GM23338 (cell line): ENCODE results near the gene PACS1. TPM values are rescaled to one million over a fixed set of nuclear protein-coding genes. Genes with fewer than 3 reads are reported as not detected.
A peak's percentile ranks its signal among the peaks of the same experiment; 100 is the strongest.

Source experiments
- ATAC-seq: fragments of 200-7000 bp; cut with Tn5 transposase; 3 replicates; pipeline ENCODE4 v1.9.1; 2020
- DNase-seq: peaks from one replicate; pipeline ENCODE4 v3.0.0-alpha.2; 2015; ENCODE audit warnings: low spot score
- H2AFZ ChIP-seq: fragments of 200-600 bp; sonication (generic); 2 replicates; pipeline ENCODE4 v1.8.0; 2016; ENCODE audit warnings: antibody characterized with exemption, mild to moderate bottlenecking, moderate library complexity
- H3F3A ChIP-seq: fragments of 200-600 bp; sonication (generic); replicated peaks from 2 replicates; pipeline ENCODE4 v1.8.0; 2017; ENCODE audit warnings: antibody characterized with exemption, mixed run types, low read depth
- H3K27ac ChIP-seq: fragments of 200-600 bp; sonication (generic); 2 replicates; pipeline ENCODE4 v1.6.1; 2016; ENCODE audit warnings: low read depth
- H3K27me3 ChIP-seq: fragments of 200-600 bp; sonication (generic); 2 replicates; pipeline ENCODE4 v1.8.0; 2016; ENCODE audit warnings: mild to moderate bottlenecking, mixed run types, moderate library complexity; ENCODE audit not compliant: insufficient read depth
- H3K36me3 ChIP-seq: fragments of 200-600 bp; sonication (generic); 2 replicates; pipeline ENCODE4 v1.8.0; 2016; ENCODE audit warnings: mild to moderate bottlenecking; ENCODE audit not compliant: insufficient read depth
- H3K4me1 ChIP-seq: fragments of 200-600 bp; sonication (generic); 2 replicates; pipeline ENCODE4 v1.8.0; 2016; ENCODE audit warnings: mild to moderate bottlenecking, moderate library complexity; ENCODE audit not compliant: insufficient read depth
- H3K4me2 ChIP-seq: fragments of 200-600 bp; sonication (generic); 2 replicates; pipeline ENCODE4 v1.7.1; 2017; ENCODE audit warnings: mixed run types
- H3K4me3 ChIP-seq: fragments of 200-600 bp; sonication (generic); 2 replicates; pipeline ENCODE4 v1.6.1; 2016; ENCODE audit warnings: mixed run types
- H3K79me2 ChIP-seq: fragments of 200-600 bp; sonication (generic); replicated peaks from 2 replicates; pipeline ENCODE4 v1.8.0; 2017; ENCODE audit warnings: mild to moderate bottlenecking; ENCODE audit not compliant: insufficient read depth
- H3K9me2 ChIP-seq: fragments of 200-600 bp; sonication (generic); 2 replicates; pipeline ENCODE4 v1.8.0; 2017; ENCODE audit not compliant: insufficient read depth
- H4K20me1 ChIP-seq: fragments of 200-600 bp; sonication (generic); replicated peaks from 2 replicates; pipeline ENCODE4 v1.8.0; 2017; ENCODE audit warnings: mild to moderate bottlenecking; ENCODE audit not compliant: insufficient read depth
- H3K27ac Mint-ChIP-seq: 2 replicates; pipeline ENCODE4 v1.8.0; 2020; ENCODE audit warnings: inconsistent platforms, mild to moderate bottlenecking, moderate library complexity, mixed read lengths
- H3K27me3 Mint-ChIP-seq: 3 replicates; pipeline ENCODE4 v1.8.0; 2022; ENCODE audit warnings: low read depth, mild to moderate bottlenecking, moderate library complexity, mixed read lengths, inconsistent platforms; ENCODE audit not compliant: insufficient read depth, poor library complexity
- H3K36me3 Mint-ChIP-seq: 3 replicates; pipeline ENCODE4 v1.8.0; 2021; ENCODE audit warnings: low read depth, mild to moderate bottlenecking, inconsistent platforms, moderate library complexity, mixed read lengths
- H3K4me1 Mint-ChIP-seq: 3 replicates; pipeline ENCODE4 v1.8.0; 2020; ENCODE audit warnings: mild to moderate bottlenecking, inconsistent platforms, mixed read lengths
- H3K4me3 Mint-ChIP-seq: 3 replicates; pipeline ENCODE4 v1.8.0; 2021; ENCODE audit warnings: moderate library complexity, mild to moderate bottlenecking, inconsistent platforms, mixed read lengths
- H3K9me3 Mint-ChIP-seq: 3 replicates; pipeline ENCODE4 v1.8.0; 2020; ENCODE audit warnings: moderate library complexity, mild to moderate bottlenecking, inconsistent platforms, mixed read lengths
- CREB1 ChIP-seq: fragments of 250-450 bp; sonication (Bioruptor Pico); IDR thresholded peaks from 2 replicates; pipeline ENCODE4 v1.5.0; 2020; ENCODE audit warnings: low read depth, mild to moderate bottlenecking, moderate library complexity
- EZH2 ChIP-seq: fragments of 200-600 bp; sonication (generic); IDR thresholded peaks from one replicate; pipeline ENCODE4 v1.8.0; 2017; ENCODE audit warnings: antibody characterized with exemption, mild to moderate bottlenecking, low read depth; ENCODE audit not compliant: unreplicated experiment
- EZH2phosphoT487 ChIP-seq: fragments of 200-600 bp; sonication (generic); IDR thresholded peaks from one replicate; pipeline ENCODE4 v1.8.1; 2018; ENCODE audit warnings: antibody characterized with exemption; ENCODE audit not compliant: unreplicated experiment
- JUNB ChIP-seq: IDR thresholded peaks from one replicate; pipeline ENCODE4 v1.6.1; 2016; ENCODE audit warnings: antibody characterized with exemption; ENCODE audit not compliant: unreplicated experiment
- NANOG ChIP-seq: IDR thresholded peaks from 2 replicates; pipeline ENCODE4 v1.6.1; 2016; ENCODE audit warnings: antibody characterized with exemption, borderline replicate concordance
- POLR2AphosphoS5 ChIP-seq: IDR thresholded peaks from 2 replicates; pipeline ENCODE4 v1.6.1; 2016; ENCODE audit warnings: antibody characterized with exemption, low read depth
- STAT1 ChIP-seq: IDR thresholded peaks from one replicate; pipeline ENCODE4 v1.6.1; 2016; ENCODE audit warnings: antibody characterized with exemption; ENCODE audit not compliant: unreplicated experiment
- ZNF114 ChIP-seq: fragments of 250-450 bp; sonication (Bioruptor Pico); IDR thresholded peaks from 2 replicates; pipeline ENCODE4 v1.5.0; 2020; ENCODE audit warnings: mild to moderate bottlenecking, moderate library complexity
- ZNF331 ChIP-seq: fragments of 250-450 bp; sonication (Bioruptor Pico); IDR thresholded peaks from 2 replicates; pipeline ENCODE4 v1.5.0; 2020; ENCODE audit warnings: low read depth, mild to moderate bottlenecking, moderate library complexity
- polyA plus RNA-seq: library from polyadenylated mRNA; unstranded; fragments of >200 nt; fragmentation: Nextera tagmentation; extraction: Ambion mirVana; gene quantifications from 2 replicates; pipeline ENCODE4 v1.2.1, GENCODE V29; 2016
- total RNA-seq: library from RNA; depleted of rRNA; stranded (reverse); fragments of >200 nt; shearing (Covaris generic); gene quantifications from 2 replicates; pipeline ENCODE4 v1.2.3, GENCODE V29; 2014
- TF ChIP-seq, protein P1 (sequence below), 2 experiments: fragments of 200-600 bp in 1 of 2; sonication (generic) in 1 of 2; conservative IDR thresholded peaks; 2 replicates each; pipeline versions ENCODE4 v1.5.1 to v1.6.1; 2016 to 2017; ENCODE audit warnings: antibody characterized with exemption in 2 of 2, low read depth in 2 of 2, mild to moderate bottlenecking in 2 of 2, moderate library complexity in 1 of 2
- TF ChIP-seq, protein P2 (sequence below): IDR thresholded peaks from 2 replicates; pipeline ENCODE4 v1.6.1; 2016; ENCODE audit warnings: antibody characterized with exemption
- TF ChIP-seq, protein P3 (sequence below): fragments of 250-450 bp; sonication (Bioruptor Pico); IDR thresholded peaks from 2 replicates; pipeline ENCODE4 v1.5.0; 2020; ENCODE audit warnings: mild to moderate bottlenecking, moderate library complexity

The PACS1 gene
- total and polyA plus RNA-seq, 2 experiments from 2014 or later, result 8.0 to 37.5 TPM

DNA sequence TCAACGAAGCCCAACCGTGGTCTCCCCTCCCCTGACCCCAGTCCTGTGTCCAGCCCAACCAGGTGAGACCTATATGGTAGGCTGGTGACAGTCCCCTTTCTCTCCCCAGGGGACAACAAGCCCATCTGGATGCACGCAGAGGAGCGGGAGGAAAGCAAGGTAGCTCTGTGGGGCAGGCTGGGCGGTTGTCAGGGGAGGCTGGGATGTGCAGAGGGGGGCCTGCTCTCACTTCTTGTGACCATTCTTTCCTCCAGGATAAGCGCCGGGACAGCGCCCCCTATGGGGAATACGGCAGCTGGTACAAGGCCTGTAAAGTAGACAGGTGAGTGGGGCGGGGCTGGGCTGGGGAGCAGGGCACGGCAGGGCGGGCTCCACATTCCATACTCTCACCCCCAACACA is 194.8 kb downstream of the PACS1 start:
- Histone ChIP-seq H2AFZ (no peak overlapping the region), H3K79me2 (peaks cover 6% of the 10 kb centered on the region), H3K4me1 (no peaks in the 10 kb centered on the region), H3K27me3 (no peaks in the 10 kb centered on the region), H3F3A (0 out of 2 replicates have a peak, but pooled peaks cover 14% of the 10 kb centered on the region), H4K20me1 (peaks cover 7% of the 10 kb centered on the region), H3K4me3 (no peak overlapping the region), H3K36me3 (no peaks in the 10 kb centered on the region), H3K9me2 (no peaks in the 10 kb centered on the region), H3K27ac (peak overlapping the region; percentile 50; the same call in 1 of the 2 replicates), H3K4me2 (no peak overlapping the region)
- ATAC-seq (peak; percentile 17), DNase-seq (peak; percentile 93)
- Mint-ChIP-seq H3K27me3 (peaks cover 10% of the 10 kb centered on the region), H3K9me3 (no peaks in the 10 kb centered on the region), H3K4me1 (peaks cover 14% of the 10 kb centered on the region), H3K36me3 (peaks cover 33% of the 10 kb centered on the region), H3K27ac (no peak overlapping the region), H3K4me3 (no peak overlapping the region)
- TF ChIP-seq CREB1 (CRISPR knock-in tag), result no peak
- no peak for TF ChIP-seq ZNF331 (CRISPR knock-in tag)
- TF ChIP-seq STAT1, result no peak
- TF ChIP-seq, protein P1, sequence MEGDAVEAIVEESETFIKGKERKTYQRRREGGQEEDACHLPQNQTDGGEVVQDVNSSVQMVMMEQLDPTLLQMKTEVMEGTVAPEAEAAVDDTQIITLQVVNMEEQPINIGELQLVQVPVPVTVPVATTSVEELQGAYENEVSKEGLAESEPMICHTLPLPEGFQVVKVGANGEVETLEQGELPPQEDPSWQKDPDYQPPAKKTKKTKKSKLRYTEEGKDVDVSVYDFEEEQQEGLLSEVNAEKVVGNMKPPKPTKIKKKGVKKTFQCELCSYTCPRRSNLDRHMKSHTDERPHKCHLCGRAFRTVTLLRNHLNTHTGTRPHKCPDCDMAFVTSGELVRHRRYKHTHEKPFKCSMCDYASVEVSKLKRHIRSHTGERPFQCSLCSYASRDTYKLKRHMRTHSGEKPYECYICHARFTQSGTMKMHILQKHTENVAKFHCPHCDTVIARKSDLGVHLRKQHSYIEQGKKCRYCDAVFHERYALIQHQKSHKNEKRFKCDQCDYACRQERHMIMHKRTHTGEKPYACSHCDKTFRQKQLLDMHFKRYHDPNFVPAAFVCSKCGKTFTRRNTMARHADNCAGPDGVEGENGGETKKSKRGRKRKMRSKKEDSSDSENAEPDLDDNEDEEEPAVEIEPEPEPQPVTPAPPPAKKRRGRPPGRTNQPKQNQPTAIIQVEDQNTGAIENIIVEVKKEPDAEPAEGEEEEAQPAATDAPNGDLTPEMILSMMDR (conservative IDR thresholded peaks at IDR 0.05; ENCODE audit: low read depth in 2 of 2), result peak; percentile 81 to 82
- no peak for TF ChIP-seq EZH2
- TF ChIP-seq EZH2phosphoT487, result no peak

DNA sequence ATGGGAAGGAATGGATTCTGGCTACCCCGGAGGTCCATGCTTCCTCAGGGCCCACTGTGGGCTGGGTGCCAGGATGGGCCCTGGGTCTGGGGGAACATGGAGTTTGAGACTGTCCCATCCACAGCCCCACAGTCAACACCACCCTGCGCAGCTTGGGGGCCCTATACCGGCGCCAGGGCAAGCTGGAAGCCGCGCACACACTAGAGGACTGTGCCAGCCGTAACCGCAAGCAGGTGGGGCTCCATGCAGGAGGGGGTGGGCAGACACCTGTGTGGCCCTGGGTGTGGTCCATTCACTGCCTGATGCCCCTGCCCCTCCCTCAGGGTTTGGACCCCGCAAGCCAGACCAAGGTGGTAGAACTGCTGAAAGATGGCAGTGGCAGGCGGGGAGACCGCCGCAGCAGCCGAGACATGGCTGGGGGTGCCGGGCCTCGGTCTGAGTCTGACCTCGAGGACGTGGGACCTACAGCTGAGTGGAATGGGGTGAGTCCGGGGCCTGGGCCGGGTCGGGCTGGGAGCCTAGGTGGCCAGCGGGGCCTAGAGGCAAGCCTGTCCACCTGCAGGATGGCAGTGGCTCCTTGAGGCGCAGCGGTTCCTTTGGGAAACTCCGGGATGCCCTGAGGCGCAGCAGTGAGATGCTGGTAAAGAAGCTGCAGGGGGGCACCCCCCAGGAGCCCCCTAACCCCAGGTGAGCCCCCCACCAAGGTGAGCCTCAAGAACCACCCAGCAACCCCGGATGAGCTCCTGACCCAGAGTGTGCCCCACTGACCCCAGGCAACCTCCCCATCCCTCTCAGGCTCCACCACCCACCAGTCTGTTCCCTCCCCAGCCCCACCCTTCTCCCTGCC is 195.7 kb downstream of the PACS1 start:
- peaks cover 16% of the 10 kb centered on the region for H3K4me1 Mint-ChIP-seq
- H3K9me3 Mint-ChIP-seq, result no peaks in the 10 kb centered on the region
- H3K9me2 ChIP-seq, result no peaks in the 10 kb centered on the region
- no peak overlapping the region for H3K4me3 Mint-ChIP-seq
- no peaks in the 10 kb centered on the region for H3K4me1 ChIP-seq
- H3K79me2 ChIP-seq, result peaks cover 15% of the 10 kb centered on the region
- H3K27ac ChIP-seq, result no peak overlapping the region
- no peak overlapping the region for H3K27ac Mint-ChIP-seq
- peaks cover 7% of the 10 kb centered on the region for H4K20me1 ChIP-seq
- H3F3A ChIP-seq, result 0 out of 2 replicates have a peak, but pooled peaks cover 14% of the 10 kb centered on the region
- no peak overlapping the region for H3K4me3 ChIP-seq
- DNase-seq, result no peak
- no peak for ATAC-seq
- H2AFZ ChIP-seq, result no peak overlapping the region
- H3K27me3 ChIP-seq, result no peaks in the 10 kb centered on the region
- H3K36me3 ChIP-seq, result no peaks in the 10 kb centered on the region
- H3K27me3 Mint-ChIP-seq, result peaks cover 10% of the 10 kb centered on the region
- peaks cover 30% of the 10 kb centered on the region for H3K36me3 Mint-ChIP-seq
- no peak overlapping the region for H3K4me2 ChIP-seq
- TF ChIP-seq, protein P2, sequence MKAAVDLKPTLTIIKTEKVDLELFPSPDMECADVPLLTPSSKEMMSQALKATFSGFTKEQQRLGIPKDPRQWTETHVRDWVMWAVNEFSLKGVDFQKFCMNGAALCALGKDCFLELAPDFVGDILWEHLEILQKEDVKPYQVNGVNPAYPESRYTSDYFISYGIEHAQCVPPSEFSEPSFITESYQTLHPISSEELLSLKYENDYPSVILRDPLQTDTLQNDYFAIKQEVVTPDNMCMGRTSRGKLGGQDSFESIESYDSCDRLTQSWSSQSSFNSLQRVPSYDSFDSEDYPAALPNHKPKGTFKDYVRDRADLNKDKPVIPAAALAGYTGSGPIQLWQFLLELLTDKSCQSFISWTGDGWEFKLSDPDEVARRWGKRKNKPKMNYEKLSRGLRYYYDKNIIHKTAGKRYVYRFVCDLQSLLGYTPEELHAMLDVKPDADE, result no peak
- no peak for TF ChIP-seq STAT1
- no peak for TF ChIP-seq ZNF331 (CRISPR knock-in tag)
- TF ChIP-seq NANOG, result no peak
- TF ChIP-seq, protein P3, sequence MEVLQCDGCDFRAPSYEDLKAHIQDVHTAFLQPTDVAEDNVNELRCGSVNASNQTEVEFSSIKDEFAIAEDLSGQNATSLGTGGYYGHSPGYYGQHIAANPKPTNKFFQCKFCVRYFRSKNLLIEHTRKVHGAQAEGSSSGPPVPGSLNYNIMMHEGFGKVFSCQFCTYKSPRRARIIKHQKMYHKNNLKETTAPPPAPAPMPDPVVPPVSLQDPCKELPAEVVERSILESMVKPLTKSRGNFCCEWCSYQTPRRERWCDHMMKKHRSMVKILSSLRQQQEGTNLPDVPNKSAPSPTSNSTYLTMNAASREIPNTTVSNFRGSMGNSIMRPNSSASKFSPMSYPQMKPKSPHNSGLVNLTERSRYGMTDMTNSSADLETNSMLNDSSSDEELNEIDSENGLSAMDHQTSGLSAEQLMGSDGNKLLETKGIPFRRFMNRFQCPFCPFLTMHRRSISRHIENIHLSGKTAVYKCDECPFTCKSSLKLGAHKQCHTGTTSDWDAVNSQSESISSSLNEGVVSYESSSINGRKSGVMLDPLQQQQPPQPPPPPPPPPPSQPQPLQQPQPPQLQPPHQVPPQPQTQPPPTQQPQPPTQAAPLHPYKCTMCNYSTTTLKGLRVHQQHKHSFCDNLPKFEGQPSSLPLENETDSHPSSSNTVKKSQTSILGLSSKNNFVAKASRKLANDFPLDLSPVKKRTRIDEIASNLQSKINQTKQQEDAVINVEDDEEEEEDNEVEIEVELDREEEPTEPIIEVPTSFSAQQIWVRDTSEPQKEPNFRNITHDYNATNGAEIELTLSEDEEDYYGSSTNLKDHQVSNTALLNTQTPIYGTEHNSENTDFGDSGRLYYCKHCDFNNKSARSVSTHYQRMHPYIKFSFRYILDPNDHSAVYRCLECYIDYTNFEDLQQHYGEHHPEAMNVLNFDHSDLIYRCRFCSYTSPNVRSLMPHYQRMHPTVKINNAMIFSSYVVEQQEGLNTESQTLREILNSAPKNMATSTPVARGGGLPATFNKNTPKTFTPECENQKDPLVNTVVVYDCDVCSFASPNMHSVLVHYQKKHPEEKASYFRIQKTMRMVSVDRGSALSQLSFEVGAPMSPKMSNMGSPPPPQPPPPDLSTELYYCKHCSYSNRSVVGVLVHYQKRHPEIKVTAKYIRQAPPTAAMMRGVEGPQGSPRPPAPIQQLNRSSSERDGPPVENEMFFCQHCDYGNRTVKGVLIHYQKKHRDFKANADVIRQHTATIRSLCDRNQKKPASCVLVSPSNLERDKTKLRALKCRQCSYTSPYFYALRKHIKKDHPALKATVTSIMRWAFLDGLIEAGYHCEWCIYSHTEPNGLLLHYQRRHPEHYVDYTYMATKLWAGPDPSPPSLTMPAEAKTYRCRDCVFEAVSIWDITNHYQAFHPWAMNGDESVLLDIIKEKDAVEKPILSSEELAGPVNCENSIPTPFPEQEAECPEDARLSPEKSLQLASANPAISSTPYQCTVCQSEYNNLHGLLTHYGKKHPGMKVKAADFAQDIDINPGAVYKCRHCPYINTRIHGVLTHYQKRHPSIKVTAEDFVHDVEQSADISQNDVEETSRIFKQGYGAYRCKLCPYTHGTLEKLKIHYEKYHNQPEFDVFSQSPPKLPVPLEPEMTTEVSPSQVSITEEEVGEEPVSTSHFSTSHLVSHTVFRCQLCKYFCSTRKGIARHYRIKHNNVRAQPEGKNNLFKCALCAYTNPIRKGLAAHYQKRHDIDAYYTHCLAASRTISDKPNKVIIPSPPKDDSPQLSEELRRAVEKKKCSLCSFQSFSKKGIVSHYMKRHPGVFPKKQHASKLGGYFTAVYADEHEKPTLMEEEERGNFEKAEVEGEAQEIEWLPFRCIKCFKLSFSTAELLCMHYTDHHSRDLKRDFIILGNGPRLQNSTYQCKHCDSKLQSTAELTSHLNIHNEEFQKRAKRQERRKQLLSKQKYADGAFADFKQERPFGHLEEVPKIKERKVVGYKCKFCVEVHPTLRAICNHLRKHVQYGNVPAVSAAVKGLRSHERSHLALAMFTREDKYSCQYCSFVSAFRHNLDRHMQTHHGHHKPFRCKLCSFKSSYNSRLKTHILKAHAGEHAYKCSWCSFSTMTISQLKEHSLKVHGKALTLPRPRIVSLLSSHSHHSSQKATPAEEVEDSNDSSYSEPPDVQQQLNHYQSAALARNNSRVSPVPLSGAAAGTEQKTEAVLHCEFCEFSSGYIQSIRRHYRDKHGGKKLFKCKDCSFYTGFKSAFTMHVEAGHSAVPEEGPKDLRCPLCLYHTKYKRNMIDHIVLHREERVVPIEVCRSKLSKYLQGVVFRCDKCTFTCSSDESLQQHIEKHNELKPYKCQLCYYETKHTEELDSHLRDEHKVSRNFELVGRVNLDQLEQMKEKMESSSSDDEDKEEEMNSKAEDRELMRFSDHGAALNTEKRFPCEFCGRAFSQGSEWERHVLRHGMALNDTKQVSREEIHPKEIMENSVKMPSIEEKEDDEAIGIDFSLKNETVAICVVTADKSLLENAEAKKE (CRISPR knock-in tag), result no peak
- no peak for TF ChIP-seq CREB1 (CRISPR knock-in tag)
- no peak for TF ChIP-seq ZNF114
- no peak for TF ChIP-seq EZH2
- TF ChIP-seq JUNB, result no peak
- TF ChIP-seq POLR2AphosphoS5, result no peak
